ENCODE results near the gene ZBTB33. TPM values are rescaled to one million over a fixed set of nuclear protein-coding genes. Genes with fewer than 3 reads are reported as not detected.
A peak's percentile ranks its signal among the peaks of the same experiment; 100 is the strongest.

ZBTB33 gene
- total and polyA plus RNA-seq, 2 experiments from 2014 or later = 8.5 to 11.6 TPM

GRCh38 chrX:120213438-120214265 is 37.0 kb upstream of the ZBTB33 start:
- in situ Hi-C loops (cut with MboI) = loop anchor here (25.0 kb wide), 2 partner anchors 101 to 201 kb away; partner anchors contain the start of gene RHOXF1
- no peaks in the 10 kb centered on the region for H3K79me2 ChIP-seq (ENCODE audit: insufficient read depth)
- no peaks in the 10 kb centered on the region for H3K9me3 ChIP-seq (ENCODE audit: low read depth)
- no peak overlapping the region for H3K9ac ChIP-seq
- TF ChIP-seq EZH2phosphoT487 (IDR thresholded peaks at IDR 0.05; ENCODE audit: insufficient read depth, low read depth) (no peak), EZH2 (IDR thresholded peaks at IDR 0.05; ENCODE audit: insufficient read depth, poor library complexity, severe bottlenecking) (no peak)
- peak; percentile 57 for DNase-seq
- H3K4me2 ChIP-seq (ENCODE audit: unreplicated experiment) = no peak overlapping the region
- no peaks in the 10 kb centered on the region for H4K20me1 ChIP-seq (ENCODE audit: insufficient read depth)
- no peaks in the 10 kb centered on the region for H3K27me3 ChIP-seq (replicated peaks; ENCODE audit: insufficient read depth)
- H3K4me1 ChIP-seq (ENCODE audit: insufficient read depth) = no peaks in the 10 kb centered on the region
- H3K27ac ChIP-seq = no peak overlapping the region
- H3K36me3 ChIP-seq (ENCODE audit: low read depth) = no peaks in the 10 kb centered on the region
- H3F3A ChIP-seq (ENCODE audit: insufficient read depth) = no peaks in the 10 kb centered on the region
- no peaks in the 10 kb centered on the region for H3K9me2 ChIP-seq (ENCODE audit: insufficient read depth)
- no peak overlapping the region for H2AFZ ChIP-seq
- H3K4me3 ChIP-seq = no peak overlapping the region
- 25 to 29% methylated on average over 8 of the region's 8 CpGs for WGBS, 2 experiments (ENCODE audit: low coverage in 1 of 2, low lambda C conversion rate in 2 of 2, missing lambda C conversion rate in 2 of 2)

GRCh38 chrX:120223374-120223773 is 27.2 kb upstream of the ZBTB33 start:
- no peak for DNase-seq
- H3K27me3 ChIP-seq (replicated peaks; ENCODE audit: insufficient read depth) = no peaks in the 10 kb centered on the region
- no peaks in the 10 kb centered on the region for H3K4me1 ChIP-seq (ENCODE audit: insufficient read depth)
- in situ Hi-C loops (cut with MboI) = loop anchor here (25.0 kb wide), 2 partner anchors 111 to 211 kb away; partner anchors contain the start of gene RHOXF1
- H3K4me2 ChIP-seq (ENCODE audit: unreplicated experiment) = no peak overlapping the region
- H3K36me3 ChIP-seq (ENCODE audit: low read depth) = no peaks in the 10 kb centered on the region
- no peak overlapping the region for H3K27ac ChIP-seq
- H3K9ac ChIP-seq = no peak overlapping the region
- no peaks in the 10 kb centered on the region for H3F3A ChIP-seq (ENCODE audit: insufficient read depth)
- H2AFZ ChIP-seq = no peak overlapping the region
- H4K20me1 ChIP-seq (ENCODE audit: insufficient read depth) = no peaks in the 10 kb centered on the region
- no peak overlapping the region for H3K4me3 ChIP-seq
- H3K9me3 ChIP-seq (ENCODE audit: low read depth) = no peaks in the 10 kb centered on the region
- TF ChIP-seq EZH2 (IDR thresholded peaks at IDR 0.05; ENCODE audit: insufficient read depth, poor library complexity, severe bottlenecking) (no peak), EZH2phosphoT487 (IDR thresholded peaks at IDR 0.05; ENCODE audit: insufficient read depth, low read depth) (no peak)
- WGBS, 2 experiments (ENCODE audit: low coverage in 1 of 2, low lambda C conversion rate in 2 of 2, missing lambda C conversion rate in 2 of 2) = 91 to 93% methylated on average over 5 to 6 of the region's 8 CpGs
- no peaks in the 10 kb centered on the region for H3K9me2 ChIP-seq (ENCODE audit: insufficient read depth)
- H3K79me2 ChIP-seq (ENCODE audit: insufficient read depth) = no peaks in the 10 kb centered on the region

- WGBS, 2 experiments (ENCODE audit: low coverage in 1 of 2, low lambda C conversion rate in 2 of 2, missing lambda C conversion rate in 2 of 2) = 80 to 96% methylated on average over 4 of the region's 4 CpGs
These were observed 26.2 kb upstream of the ZBTB33 start for GRCh38 chrX:120224388-120224787.

GRCh38 chrX:120228187-120228908 is 22.3 kb upstream of the ZBTB33 start:
- no peak for DNase-seq
- TF ChIP-seq EZH2 (IDR thresholded peaks at IDR 0.05; ENCODE audit: insufficient read depth, poor library complexity, severe bottlenecking) (no peak), EZH2phosphoT487 (IDR thresholded peaks at IDR 0.05; ENCODE audit: insufficient read depth, low read depth) (no peak)
- no peaks in the 10 kb centered on the region for H3F3A ChIP-seq (ENCODE audit: insufficient read depth)
- H3K79me2 ChIP-seq (ENCODE audit: insufficient read depth) = no peaks in the 10 kb centered on the region
- no peaks in the 10 kb centered on the region for H3K4me1 ChIP-seq (ENCODE audit: insufficient read depth)
- WGBS, 2 experiments (ENCODE audit: low coverage in 1 of 2, low lambda C conversion rate in 2 of 2, missing lambda C conversion rate in 2 of 2) = 81 to 90% methylated on average over 7 to 9 of the region's 9 CpGs
- no peaks in the 10 kb centered on the region for H4K20me1 ChIP-seq (ENCODE audit: insufficient read depth)
- H3K9ac ChIP-seq = no peak overlapping the region
- no peak overlapping the region for H3K4me3 ChIP-seq
- H3K27me3 ChIP-seq (replicated peaks; ENCODE audit: insufficient read depth) = no peaks in the 10 kb centered on the region
- in situ Hi-C loops (cut with MboI) = no loop called here
- no peaks in the 10 kb centered on the region for H3K9me3 ChIP-seq (ENCODE audit: low read depth)
- H3K4me2 ChIP-seq (ENCODE audit: unreplicated experiment) = no peak overlapping the region
- no peaks in the 10 kb centered on the region for H3K9me2 ChIP-seq (ENCODE audit: insufficient read depth)
- no peak overlapping the region for H2AFZ ChIP-seq
- no peaks in the 10 kb centered on the region for H3K36me3 ChIP-seq (ENCODE audit: low read depth)
- no peak overlapping the region for H3K27ac ChIP-seq

More at GRCh38 chrX:120224388-120224787, 26.2 kb upstream of the ZBTB33 start:
- no peaks in the 10 kb centered on the region for H3F3A ChIP-seq (ENCODE audit: insufficient read depth)
- no peaks in the 10 kb centered on the region for H3K79me2 ChIP-seq (ENCODE audit: insufficient read depth)
- H3K9me2 ChIP-seq (ENCODE audit: insufficient read depth) = no peaks in the 10 kb centered on the region
- no peak overlapping the region for H3K27ac ChIP-seq
- H2AFZ ChIP-seq = no peak overlapping the region
- in situ Hi-C loops (cut with MboI) = loop anchor here (25.0 kb wide), 2 partner anchors 112 to 212 kb away; partner anchors contain the start of gene RHOXF1
- no peaks in the 10 kb centered on the region for H3K4me1 ChIP-seq (ENCODE audit: insufficient read depth)
- no peak overlapping the region for H3K4me3 ChIP-seq
- no peak overlapping the region for H3K9ac ChIP-seq
- no peaks in the 10 kb centered on the region for H4K20me1 ChIP-seq (ENCODE audit: insufficient read depth)
- no peaks in the 10 kb centered on the region for H3K27me3 ChIP-seq (replicated peaks; ENCODE audit: insufficient read depth)
- TF ChIP-seq EZH2phosphoT487 (IDR thresholded peaks at IDR 0.05; ENCODE audit: insufficient read depth, low read depth) (no peak), EZH2 (IDR thresholded peaks at IDR 0.05; ENCODE audit: insufficient read depth, poor library complexity, severe bottlenecking) (no peak)
- H3K4me2 ChIP-seq (ENCODE audit: unreplicated experiment) = no peak overlapping the region
- H3K9me3 ChIP-seq (ENCODE audit: low read depth) = no peaks in the 10 kb centered on the region
- no peaks in the 10 kb centered on the region for H3K36me3 ChIP-seq (ENCODE audit: low read depth)
- DNase-seq = no peak
